ENCODE results near the gene GGCX. TPM values are rescaled to one million over a fixed set of nuclear protein-coding genes. Genes with fewer than 3 reads are reported as not detected.

GGCX gene
- total and polyA plus RNA-seq, 2 of the 13 experiments (the other 11 are each of a cell fraction or from before 2014, with no cell fraction given), result 72.5 to 103 TPM

- TF ChIP-seq RXRA (CRISPR knock-in tag; IDR thresholded peaks at IDR 0.05), result peak; percentile 20
- no peak for TF ChIP-seq PAF1 (CRISPR knock-in tag; IDR thresholded peaks at IDR 0.05)
- no peak for TF ChIP-seq ZNF317 (CRISPR knock-in tag; IDR thresholded peaks at IDR 0.05)
- peak; percentile 67; the same call in 1 of the 2 replicates for TF ChIP-seq MYPOP (CRISPR knock-in tag; IDR thresholded peaks at IDR 0.05)
- TF ChIP-seq ZNF607 (CRISPR knock-in tag; IDR thresholded peaks at IDR 0.05; ENCODE audit: borderline replicate concordance), result no peak
- no peak for TF ChIP-seq TEAD2 (CRISPR knock-in tag; IDR thresholded peaks at IDR 0.05)
- no peak for TF ChIP-seq TFE3 (CRISPR knock-in tag; IDR thresholded peaks at IDR 0.05)
- peak; percentile 71; the same call in 1 of the 2 replicates for TF ChIP-seq ZNF772 (CRISPR knock-in tag; IDR thresholded peaks at IDR 0.05)
- no peak for TF ChIP-seq SMC3 (IDR thresholded peaks at IDR 0.05; ENCODE audit: low read length)
- no peak for TF ChIP-seq MATR3 (CRISPR knock-in tag; IDR thresholded peaks at IDR 0.05)
- TF ChIP-seq ZNF7 (CRISPR knock-in tag; IDR thresholded peaks at IDR 0.05), result peak; percentile 20; the same call in 1 of the 2 replicates
- no peak for TF ChIP-seq ZNF10 (CRISPR knock-in tag; IDR thresholded peaks at IDR 0.05; ENCODE audit: borderline replicate concordance, low read depth)
- TF ChIP-seq CREB1 (IDR thresholded peaks at IDR 0.05), result no peak
- TF ChIP-seq CREB1 (CRISPR knock-in tag; IDR thresholded peaks at IDR 0.05), result no peak
- TF ChIP-seq MXD3 (CRISPR knock-in tag; IDR thresholded peaks at IDR 0.05), result no peak
- TF ChIP-seq NCOA5 (CRISPR knock-in tag; IDR thresholded peaks at IDR 0.05), result no peak
- 0 out of 2 replicates have a peak, but pooled peaks have one; percentile 70 for TF ChIP-seq MYNN (CRISPR knock-in tag; IDR thresholded peaks at IDR 0.05; ENCODE audit: low read depth)
- TF ChIP-seq ZBTB3 (CRISPR knock-in tag; IDR thresholded peaks at IDR 0.05; ENCODE audit: borderline replicate concordance, low read depth), result 0 out of 2 replicates have a peak, but pooled peaks have one; percentile 70
- TF ChIP-seq BRCA1 (CRISPR knock-in tag; IDR thresholded peaks at IDR 0.05), result 0 out of 2 replicates have a peak, but pooled peaks have one; percentile 59
- no peak for TF ChIP-seq ZNF644 (CRISPR knock-in tag; IDR thresholded peaks at IDR 0.05; ENCODE audit: low read depth)
- TF ChIP-seq ZFP41 (CRISPR knock-in tag; IDR thresholded peaks at IDR 0.05; ENCODE audit: borderline replicate concordance), result no peak
- no peak for TF ChIP-seq ZNF329 (CRISPR knock-in tag; IDR thresholded peaks at IDR 0.05; ENCODE audit: low read depth)
- peak; percentile 84 for TF ChIP-seq UBTF (CRISPR knock-in tag; IDR thresholded peaks at IDR 0.05)
- TF ChIP-seq ZNF616 (CRISPR knock-in tag; IDR thresholded peaks at IDR 0.05; ENCODE audit: low read depth), result no peak
- no peak for TF ChIP-seq REPIN1 (CRISPR knock-in tag; IDR thresholded peaks at IDR 0.05; ENCODE audit: borderline replicate concordance, low read depth)
- TF ChIP-seq ZFP62 (CRISPR knock-in tag; IDR thresholded peaks at IDR 0.05), result no peak
- TF ChIP-seq DNMT3B (CRISPR knock-in tag; conservative IDR thresholded peaks at IDR 0.05), result no peak
These were observed 16.3 kb upstream of the GGCX start, which contains the start of gene VAMP8 (continued) for GRCh38 chr2:85577386-85578242.

All from HepG2 (cell line).